GM18519 (cell line): Measurements from ENCODE around the gene UPF1.

Experiments
- ATAC-seq: cut with Tn5 transposase; IDR thresholded peaks from one replicate; pipeline ENCODE4 v1.9.1; 2021; ENCODE audit warnings: mild to moderate bottlenecking, moderate library complexity; ENCODE audit not compliant: unreplicated experiment, low FRiP score

UPF1 gene

DNA sequence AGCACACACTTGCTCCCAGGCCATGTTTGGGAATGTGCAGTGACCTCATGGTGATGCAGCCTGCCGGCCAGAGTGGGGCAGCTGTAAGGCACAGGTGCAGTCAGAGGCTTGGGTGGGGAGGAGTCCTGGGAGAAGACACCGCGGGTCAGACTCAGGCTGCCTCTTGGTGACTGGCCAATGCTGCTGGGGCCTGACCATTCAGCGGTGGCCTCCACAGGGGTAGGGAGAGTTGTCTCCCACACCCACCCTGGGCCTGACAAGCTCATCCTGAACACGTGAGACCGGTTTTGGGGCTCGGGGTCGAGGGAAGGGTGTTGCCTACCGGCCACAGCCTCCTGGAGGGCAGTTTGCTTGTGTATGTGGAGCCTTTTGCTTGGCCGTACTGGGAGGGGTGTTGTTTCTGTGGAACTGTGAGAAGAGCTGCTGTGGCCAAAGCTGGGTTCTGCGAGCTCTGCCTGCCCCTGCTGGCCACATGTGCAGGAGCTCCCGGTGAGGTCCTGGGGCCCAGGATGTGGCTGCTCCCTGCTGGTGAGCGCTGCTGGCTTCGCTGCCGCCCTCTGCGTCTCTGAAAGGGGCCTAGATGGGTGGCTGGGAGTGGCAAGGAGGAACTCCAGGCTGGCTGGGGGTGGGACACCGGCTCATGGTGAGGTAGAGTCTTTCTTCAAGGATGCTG, 22.1 kb downstream of the UPF1 start:
- no peak for ATAC-seq

DNA sequence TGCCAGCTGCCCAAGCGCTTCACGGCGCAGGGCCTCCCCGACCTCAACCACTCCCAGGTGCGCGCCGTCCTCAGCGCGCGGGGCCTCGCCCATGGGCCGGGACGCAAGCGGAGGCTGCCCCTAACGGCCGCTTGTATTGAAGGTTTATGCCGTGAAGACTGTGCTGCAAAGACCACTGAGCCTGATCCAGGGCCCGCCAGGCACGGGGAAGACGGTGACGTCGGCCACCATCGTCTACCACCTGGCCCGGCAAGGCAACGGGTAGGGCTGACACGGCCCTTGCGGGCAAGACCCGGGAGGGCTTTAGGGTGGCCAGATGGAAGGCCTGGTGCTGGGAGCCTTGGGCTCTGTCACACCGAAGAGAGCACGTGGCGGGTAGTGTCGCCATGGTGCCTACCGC, 23.2 kb downstream of the UPF1 start:
- ATAC-seq = no peak

GRCh38 chr19:18855647-18856384, 24.1 kb downstream of the UPF1 start:
- no peak for ATAC-seq

GRCh38 chr19:18856385-18857126, 24.8 kb downstream of the UPF1 start:
- ATAC-seq = no peak

DNA sequence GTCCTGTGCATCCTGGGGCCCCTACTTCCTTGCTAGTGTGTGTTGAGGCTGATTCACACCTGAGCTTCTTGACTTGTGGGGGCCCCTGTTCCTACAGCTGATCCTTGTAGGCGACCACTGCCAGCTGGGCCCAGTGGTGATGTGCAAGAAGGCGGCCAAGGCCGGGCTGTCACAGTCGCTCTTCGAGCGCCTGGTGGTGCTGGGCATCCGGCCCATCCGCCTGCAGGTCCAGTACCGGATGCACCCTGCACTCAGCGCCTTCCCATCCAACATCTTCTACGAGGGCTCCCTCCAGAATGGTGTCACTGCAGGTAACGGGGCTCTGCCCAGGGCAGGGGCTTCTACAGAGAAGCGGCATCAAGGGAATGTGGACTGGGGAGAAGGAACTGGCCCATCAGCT, 25.5 kb downstream of the UPF1 start:
- ATAC-seq = no peak

DNA sequence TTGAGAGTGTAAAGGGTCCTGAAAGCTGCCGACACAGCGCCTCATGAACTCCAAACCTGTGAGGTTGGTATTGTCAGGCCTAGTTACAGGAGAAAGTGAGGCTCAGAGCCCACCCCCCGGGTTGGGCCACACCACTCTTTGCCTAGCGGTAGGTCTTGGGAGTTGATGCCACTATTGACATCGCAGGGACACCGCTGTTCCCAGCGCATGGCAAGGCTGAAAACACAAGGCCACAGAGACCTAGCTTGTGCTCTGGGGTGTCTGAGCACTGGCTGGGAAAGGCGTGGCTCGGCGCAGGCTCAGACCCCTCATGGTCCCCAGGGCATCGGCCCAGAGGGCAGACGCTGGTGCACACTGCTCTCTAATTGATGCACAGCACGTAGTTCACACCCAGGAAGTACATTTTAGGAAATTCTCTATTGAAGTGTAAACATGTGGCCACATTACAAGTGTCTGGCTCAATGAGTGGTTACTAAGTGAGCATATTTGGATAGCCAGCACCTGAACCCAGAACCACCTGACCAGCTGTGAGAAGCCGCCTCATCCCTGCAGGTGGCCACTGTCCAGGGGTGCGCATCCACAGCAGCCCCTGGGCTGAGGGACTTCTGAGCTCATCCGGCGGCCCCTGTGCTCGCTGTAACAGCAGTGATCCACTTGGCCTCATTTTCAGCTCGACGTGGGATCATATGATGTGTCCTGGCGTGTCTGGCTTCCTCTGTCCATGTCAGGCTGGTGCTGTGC, 27.3 kb downstream of the UPF1 start:
- no peak for ATAC-seq

GRCh38 chr19:18859676-18860301, 28.0 kb downstream of the UPF1 start:
- no peak for ATAC-seq

DNA sequence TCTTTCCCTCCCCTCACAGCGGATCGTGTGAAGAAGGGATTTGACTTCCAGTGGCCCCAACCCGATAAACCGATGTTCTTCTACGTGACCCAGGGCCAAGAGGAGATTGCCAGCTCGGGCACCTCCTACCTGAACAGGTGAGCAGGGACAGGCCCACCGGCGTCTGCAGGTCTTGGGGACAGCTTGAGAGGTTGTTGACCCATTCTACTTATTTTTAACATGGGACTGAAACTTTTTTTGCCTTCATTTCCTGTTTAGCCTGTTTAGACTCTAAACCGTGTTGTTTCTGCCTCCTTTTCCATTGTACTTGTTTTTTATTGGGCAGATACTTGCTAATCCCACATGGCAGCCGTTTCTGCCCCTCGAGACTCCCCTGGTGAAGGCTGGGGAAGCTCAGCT, 28.5 kb downstream of the UPF1 start:
- ATAC-seq = no peak

- no peak for ATAC-seq
These were observed 29.0 kb downstream of the UPF1 start for GRCh38 chr19:18860725-18861124.

DNA sequence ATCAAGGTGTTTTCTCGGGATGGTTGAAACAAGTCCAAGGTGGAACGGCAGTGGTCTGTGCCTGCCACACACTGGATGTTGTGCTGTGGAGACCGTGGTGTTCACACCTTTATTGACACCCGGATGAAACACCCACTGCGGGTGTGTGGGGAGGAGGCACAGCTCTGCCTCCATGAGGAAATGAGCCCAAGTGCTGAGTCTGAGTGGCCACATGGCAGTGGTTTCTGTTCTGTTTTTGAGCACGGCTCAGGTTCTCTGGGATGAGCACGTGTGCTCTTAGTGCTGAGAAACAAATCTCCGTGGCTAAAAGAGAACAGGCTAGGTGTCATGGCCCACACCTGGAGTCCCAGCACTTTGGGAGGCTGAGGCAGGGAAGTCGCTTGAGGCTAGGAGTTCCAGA, 29.5 kb downstream of the UPF1 start:
- no peak for ATAC-seq

- no peak for ATAC-seq
These were observed 30.2 kb downstream of the UPF1 start for GRCh38 chr19:18861917-18862316.

DNA sequence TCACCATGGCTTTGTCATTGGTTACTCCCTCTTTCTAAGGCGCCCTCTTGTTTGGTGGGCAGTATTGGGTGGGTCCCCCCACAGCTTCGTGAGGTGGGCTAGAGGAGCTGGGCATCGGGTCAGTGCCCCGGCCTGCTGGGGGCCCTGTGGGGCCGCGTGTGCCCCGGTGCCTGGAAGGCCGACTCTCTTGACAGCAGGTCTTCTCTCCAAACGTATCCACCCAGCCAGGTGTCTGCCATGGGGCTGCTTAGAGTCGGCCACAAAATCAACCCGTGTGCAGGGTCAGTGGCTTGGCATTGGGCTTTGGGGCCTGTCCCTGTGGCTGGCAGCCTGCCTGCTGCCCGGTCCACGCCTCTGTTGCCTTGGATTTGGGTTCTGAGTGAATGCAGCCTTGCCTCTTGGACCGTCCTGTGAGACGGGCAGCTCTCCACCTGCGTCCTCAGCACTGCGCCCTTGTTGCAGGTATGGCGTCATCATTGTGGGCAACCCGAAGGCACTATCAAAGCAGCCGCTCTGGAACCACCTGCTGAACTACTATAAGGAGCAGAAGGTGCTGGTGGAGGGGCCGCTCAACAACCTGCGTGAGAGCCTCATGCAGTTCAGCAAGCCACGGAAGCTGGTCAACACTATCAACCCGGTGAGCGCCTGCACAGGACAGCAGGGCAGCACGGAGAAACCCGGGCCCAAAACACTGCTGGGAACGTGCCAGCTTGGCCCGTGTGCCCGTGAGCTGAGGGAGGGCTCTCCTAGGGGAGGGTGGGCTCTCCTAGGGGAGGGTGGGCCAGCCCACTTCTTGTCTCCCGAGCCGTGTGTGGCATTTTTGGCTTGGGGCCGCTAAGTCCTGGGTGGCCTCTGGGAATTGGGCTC, 31.4 kb downstream of the UPF1 start:
- ATAC-seq = no peak

- no peak for ATAC-seq
These were observed 32.1 kb downstream of the UPF1 start for GRCh38 chr19:18863843-18864362.

DNA sequence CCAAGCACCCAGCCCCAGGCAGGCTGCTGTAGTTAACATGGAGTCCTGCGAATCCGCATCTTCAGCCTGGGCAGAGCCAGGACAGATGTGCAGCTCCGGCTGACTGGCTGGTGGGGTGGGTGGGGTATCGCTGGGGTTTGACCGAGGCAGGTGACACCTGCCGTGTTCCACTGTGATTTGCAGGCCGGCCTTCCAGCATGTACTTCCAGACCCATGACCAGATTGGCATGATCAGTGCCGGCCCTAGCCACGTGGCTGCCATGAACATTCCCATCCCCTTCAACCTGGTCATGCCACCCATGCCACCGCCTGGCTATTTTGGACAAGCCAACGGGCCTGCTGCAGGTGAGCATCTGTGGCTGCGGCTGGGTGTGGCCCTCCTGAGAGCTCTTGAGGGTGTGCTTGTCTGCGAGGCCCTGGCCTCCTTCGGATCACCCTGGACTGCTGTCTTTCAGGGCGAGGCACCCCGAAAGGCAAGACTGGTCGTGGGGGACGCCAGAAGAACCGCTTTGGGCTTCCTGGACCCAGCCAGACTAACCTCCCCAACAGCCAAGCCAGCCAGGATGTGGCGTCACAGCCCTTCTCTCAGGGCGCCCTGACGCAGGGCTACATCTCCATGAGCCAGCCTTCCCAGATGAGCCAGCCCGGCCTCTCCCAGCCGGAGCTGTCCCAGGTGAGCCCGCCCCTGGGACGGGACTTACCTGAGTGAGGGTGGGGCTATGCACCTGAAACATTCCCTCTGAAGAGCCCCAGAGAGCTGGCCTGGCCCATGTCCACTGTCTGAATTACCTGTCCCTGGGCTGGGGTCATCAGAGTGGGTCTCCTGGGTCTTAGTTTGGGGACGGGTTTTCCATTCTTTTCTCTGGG, 33.6 kb downstream of the UPF1 start:
- no peak for ATAC-seq

DNA sequence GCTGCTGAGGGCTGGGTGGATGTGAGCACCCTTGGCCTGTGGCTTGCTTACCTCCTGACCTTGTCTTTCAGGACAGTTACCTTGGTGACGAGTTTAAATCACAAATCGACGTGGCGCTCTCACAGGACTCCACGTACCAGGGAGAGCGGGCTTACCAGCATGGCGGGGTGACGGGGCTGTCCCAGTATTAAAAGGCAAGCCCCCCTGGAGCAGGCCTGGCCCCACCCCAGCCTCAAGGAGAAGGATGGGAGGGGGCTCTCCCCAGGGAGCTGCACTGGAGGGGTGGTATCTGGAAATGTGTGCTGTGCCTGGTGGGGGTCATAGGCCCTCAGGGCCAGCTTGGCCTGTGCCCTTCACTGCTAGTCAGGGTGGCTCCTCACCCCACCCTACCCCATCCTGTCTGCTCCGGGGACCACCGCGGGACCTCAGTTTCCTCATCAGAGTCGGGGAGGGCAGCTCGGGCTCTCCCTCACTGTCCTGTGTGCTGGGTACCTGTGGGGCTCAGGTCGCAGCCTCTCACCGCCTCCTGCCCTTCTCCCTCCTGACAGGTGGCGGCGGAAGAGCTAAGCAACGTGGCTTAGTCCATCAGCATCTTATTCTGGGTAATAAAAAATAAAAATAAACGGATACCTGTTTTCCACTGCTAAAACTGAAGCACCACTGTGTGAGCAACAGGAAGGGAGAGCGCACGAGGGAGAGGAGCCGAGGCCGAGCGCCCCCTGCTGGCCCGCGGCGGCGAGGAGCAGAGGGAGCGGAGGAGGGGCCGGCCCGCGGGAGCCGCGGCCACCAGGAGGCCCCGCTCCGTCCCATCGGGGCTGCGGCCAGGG, 34.4 kb downstream of the UPF1 start:
- ATAC-seq = no peak

- ATAC-seq = no peak
These were observed 35.0 kb downstream of the UPF1 start for GRCh38 chr19:18866800-18867123.

DNA sequence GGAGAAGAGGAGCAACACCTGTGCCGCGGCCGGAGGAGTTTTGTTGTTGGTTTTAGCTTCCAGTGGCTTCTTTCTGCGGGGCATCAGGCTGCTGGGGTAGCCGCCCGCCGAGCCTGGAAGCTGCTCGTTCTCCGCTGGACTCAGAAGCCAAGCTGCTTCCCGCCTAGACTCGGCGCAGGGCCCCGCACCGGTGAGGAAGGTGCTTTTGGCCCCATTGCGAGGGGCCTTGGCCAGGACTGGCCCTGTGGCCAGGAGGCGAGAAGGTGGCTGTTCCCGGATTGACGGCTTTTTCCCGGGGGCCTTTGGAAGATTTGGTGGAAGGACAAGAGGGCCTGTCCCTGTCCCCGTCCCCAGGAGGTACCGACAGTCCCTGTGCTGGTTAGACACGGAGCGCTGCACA, 35.4 kb downstream of the UPF1 start:
- no peak for ATAC-seq

GRCh38 chr19:18867751-18868150, 36.0 kb downstream of the UPF1 start:
- ATAC-seq = no peak
